Psoas muscle (tissue), 8 donors: ENCODE measurements around the gene DISC1. TPM values are rescaled to one million over a fixed set of nuclear protein-coding genes. Genes with fewer than 3 reads are reported as not detected.

Experiments
- ATAC-seq, 4 donors: fragments of 200-7000 bp; cut with Tn5 transposase; one replicate each; pipeline ENCODE4 v1.9.1; 2020; ENCODE audit warnings: moderate library complexity in 3 of 4, mild to moderate bottlenecking in 2 of 4
- DNase-seq, 2 donors: peaks; one replicate each; pipeline ENCODE4 v3.0.0-alpha.2; 2020
- H3K27ac ChIP-seq: fragments of 200-600 bp; one replicate; pipeline ENCODE4 v1.8.0; 2022
- H3K27me3 ChIP-seq, 3 donors: fragments of 200-600 bp in 1 of 3; one replicate each; pipeline versions ENCODE4 v1.6.1 to v1.8.0; 2013 to 2022; ENCODE audit warnings: low read length in 2 of 3, mild to moderate bottlenecking in 2 of 3, moderate library complexity in 1 of 3; ENCODE audit not compliant: insufficient read depth in 3 of 3
- H3K36me3 ChIP-seq, 2 donors: fragments of 200-600 bp in 1 of 2; one replicate each; pipeline versions ENCODE4 v1.6.1 to v1.8.0; 2013 to 2022; ENCODE audit warnings: low read depth in 1 of 2, mild to moderate bottlenecking in 1 of 2, moderate library complexity in 1 of 2; ENCODE audit not compliant: insufficient read depth in 1 of 2
- H3K4me1 ChIP-seq: fragments of 200-600 bp; one replicate; pipeline ENCODE4 v1.8.0; 2022
- H3K4me3 ChIP-seq: fragments of 200-600 bp; one replicate; pipeline ENCODE4 v1.8.0; 2022; ENCODE audit warnings: mild to moderate bottlenecking
- H3K9me3 ChIP-seq: fragments of 200-600 bp; one replicate; pipeline ENCODE4 v1.8.0; 2022
- WGBS, 3 donors: extraction: QIAGEN DNeasy Blood & Tissue Kit; methylation state at CpG; one replicate each; pipeline versions ENCODE4 v1.1.6 to v1.1.7; 2013; 5-methylcytosine and 5-hydroxymethylcytosine counted together
- intact Hi-C, 2 donors: fragments of 100-400 bp; cut with DNase I; formaldehyde crosslinking; loops; one replicate each; pipeline versions ENCODE4 v1.11.0 to v1.14.2; 2022
- polyA plus RNA-seq, 3 donors: library from polyadenylated mRNA; stranded (reverse); fragments of 200-250 nt; gene quantifications; one replicate each; pipeline ENCODE4 v1.2.3, GENCODE V29; 2013
- total RNA-seq, 4 donors: library from RNA; stranded (reverse); fragmentation: NEBNext Ultra II Directional in 2 of 4; extraction: Animal tissue kit (Norgen Biotek cat#: 25700) in 2 of 4; gene quantifications; one replicate each; pipeline versions ENCODE4 v1.2.1 to v1.2.4, GENCODE V29; 2021 to 2023
- TF ChIP-seq, protein P1 (sequence below): fragments of 200-600 bp; IDR thresholded peaks from one replicate; pipeline ENCODE4 v1.8.0; 2022; ENCODE audit warnings: antibody characterized with exemption
- donor health status: healthy with polysubstance abuse.
- donor health status: DM: no; HTN: no; CAD: no; lungs with moderate emphysema.
- donor health status: Bipolar disorder and iron deficiency.
- donor health status: healthy.
- donor health status: DM: yes; HTN: yes; CAD: no.
- donor health status: DM: no; HTN: no; CAD: no.
- donor health status: DM: no; HTN: no; CAD: no.
- donor health status: DM: yes; HTN: yes; CAD: no.

Gene DISC1
- total and polyA plus RNA-seq, 7 donors: 0.35 to 2.8 (median 1.6) TPM

DNA sequence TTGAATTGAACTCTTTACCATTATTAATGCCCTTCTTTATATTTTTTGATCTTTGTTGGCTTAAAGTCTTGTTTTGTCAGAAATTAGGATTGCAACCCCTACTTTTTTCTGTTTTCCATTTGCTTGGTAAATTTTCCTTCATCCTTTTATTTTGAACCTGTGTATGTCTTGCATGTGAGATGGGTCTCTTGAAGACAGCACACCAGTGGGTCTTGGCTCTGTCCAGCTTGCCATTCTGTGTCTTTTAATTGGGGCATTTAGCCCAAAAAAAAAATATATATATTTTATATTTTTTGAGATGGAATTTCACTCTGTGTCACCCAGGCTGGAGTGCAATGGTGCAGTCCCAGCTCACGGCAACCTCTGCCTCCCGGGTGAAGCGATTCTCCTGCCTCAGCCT, 33.6 kb downstream of the DISC1 start:
- WGBS, 3 donors: 97 to 100% (median 98%) methylated on average over 3 of the region's 3 CpGs
- Histone ChIP-seq H3K4me3 (no peak overlapping the region), H3K9me3 (peaks cover 7% of the 10 kb centered on the region), H3K36me3 (no peaks in the 10 kb centered on the region), H3K27me3 (no peaks in the 10 kb centered on the region), H3K27ac (no peak overlapping the region), H3K4me1 (no peaks in the 10 kb centered on the region)
- ATAC-seq: no peak
- intact Hi-C loops: no loop called here
- TF ChIP-seq, protein P1, sequence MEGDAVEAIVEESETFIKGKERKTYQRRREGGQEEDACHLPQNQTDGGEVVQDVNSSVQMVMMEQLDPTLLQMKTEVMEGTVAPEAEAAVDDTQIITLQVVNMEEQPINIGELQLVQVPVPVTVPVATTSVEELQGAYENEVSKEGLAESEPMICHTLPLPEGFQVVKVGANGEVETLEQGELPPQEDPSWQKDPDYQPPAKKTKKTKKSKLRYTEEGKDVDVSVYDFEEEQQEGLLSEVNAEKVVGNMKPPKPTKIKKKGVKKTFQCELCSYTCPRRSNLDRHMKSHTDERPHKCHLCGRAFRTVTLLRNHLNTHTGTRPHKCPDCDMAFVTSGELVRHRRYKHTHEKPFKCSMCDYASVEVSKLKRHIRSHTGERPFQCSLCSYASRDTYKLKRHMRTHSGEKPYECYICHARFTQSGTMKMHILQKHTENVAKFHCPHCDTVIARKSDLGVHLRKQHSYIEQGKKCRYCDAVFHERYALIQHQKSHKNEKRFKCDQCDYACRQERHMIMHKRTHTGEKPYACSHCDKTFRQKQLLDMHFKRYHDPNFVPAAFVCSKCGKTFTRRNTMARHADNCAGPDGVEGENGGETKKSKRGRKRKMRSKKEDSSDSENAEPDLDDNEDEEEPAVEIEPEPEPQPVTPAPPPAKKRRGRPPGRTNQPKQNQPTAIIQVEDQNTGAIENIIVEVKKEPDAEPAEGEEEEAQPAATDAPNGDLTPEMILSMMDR: no peak
- no peak for DNase-seq

DNA sequence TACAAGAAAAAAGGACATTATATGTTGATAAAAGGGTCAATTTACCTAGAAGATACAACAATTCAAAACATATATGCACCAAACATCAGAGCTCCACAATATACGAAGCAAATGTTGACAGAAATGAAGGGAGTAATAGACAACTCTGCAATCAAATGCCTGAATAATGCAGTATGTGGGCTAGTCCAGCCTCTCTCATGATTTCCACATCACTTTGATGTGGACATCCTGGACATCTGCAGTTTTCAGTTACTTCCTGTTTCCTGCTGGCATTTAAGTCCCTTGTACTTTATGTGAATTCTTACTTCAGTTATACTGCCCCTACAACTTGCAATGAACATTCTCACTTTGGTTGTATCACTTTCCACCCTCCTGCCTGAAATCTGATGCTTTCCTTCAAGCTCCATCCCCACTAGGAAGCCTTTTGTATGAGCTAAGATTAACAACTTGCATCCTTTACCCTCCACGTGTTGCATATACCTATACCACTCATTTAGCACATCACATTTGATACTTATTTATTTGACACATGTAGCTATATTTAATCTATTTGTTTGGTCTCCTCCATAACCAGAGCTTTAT, 36.7 kb downstream of the DISC1 start:
- H3K4me1 ChIP-seq: no peaks in the 10 kb centered on the region
- TF ChIP-seq, protein P1: no peak
- no peak overlapping the region for H3K4me3 ChIP-seq
- no peaks in the 10 kb centered on the region for H3K36me3 ChIP-seq
- no peak overlapping the region for H3K27ac ChIP-seq
- H3K27me3 ChIP-seq: no peaks in the 10 kb centered on the region
- DNase-seq: no peak
- H3K9me3 ChIP-seq: peaks cover 7% of the 10 kb centered on the region
- no peak for ATAC-seq
- 67 to 77% (median 73%) methylated on average over 2 of the region's 2 CpGs for WGBS, 3 donors
- intact Hi-C loops: no loop called here

DNA sequence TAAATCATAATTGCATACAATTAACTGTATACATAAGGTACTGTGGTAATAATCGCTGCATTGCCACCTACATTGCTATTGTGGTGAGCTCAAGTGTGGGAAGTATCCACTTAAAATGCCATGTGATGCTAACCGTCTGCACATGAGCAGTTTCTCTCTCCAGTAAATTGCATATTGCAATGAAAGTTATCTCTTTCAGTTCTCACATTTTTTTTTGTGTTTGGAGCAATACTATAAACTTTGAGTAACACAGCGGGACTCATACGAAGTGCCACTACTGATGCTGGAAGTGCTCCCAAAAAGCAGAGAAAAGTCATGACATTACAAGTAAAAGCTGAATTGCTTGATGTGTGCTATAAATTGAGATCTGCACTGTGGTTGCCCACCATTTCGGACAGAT, 38.5 kb downstream of the DISC1 start:
- ATAC-seq (no peak), DNase-seq (no peak)
- Histone ChIP-seq H3K4me3 (no peak overlapping the region), H3K9me3 (peaks cover 16% of the 10 kb centered on the region), H3K27ac (no peak overlapping the region), H3K36me3 (no peaks in the 10 kb centered on the region), H3K4me1 (no peaks in the 10 kb centered on the region), H3K27me3 (no peaks in the 10 kb centered on the region)
- intact Hi-C loops: no loop called here
- WGBS, 3 donors: 82 to 89% (median 88%) methylated on average over 5 of the region's 5 CpGs
- TF ChIP-seq, protein P1: no peak

DNA sequence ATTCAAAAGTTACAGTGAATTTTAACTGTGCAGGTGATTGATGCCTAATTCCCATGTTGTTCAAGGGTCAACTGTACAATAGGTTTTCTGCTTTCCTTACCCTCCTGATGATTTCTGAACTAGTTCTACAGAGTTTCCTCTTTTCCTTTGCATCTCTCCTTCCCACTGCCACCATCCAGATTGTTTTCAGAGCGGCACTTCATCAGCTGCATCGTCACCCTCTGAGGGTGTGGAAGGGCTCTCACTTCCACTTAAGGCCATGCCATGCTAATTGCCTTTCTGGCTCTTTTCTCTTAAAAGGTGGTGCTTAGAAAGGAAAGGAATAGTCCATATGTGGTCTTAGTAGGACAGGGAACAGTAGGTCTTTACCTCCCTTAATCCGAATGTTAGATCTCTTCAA, 39.1 kb downstream of the DISC1 start:
- intact Hi-C loops: no loop called here
- Histone ChIP-seq H3K27me3 (no peaks in the 10 kb centered on the region), H3K9me3 (peaks cover 19% of the 10 kb centered on the region), H3K4me3 (no peak overlapping the region), H3K27ac (no peak overlapping the region), H3K36me3 (no peaks in the 10 kb centered on the region), H3K4me1 (no peaks in the 10 kb centered on the region)
- no peak for DNase-seq
- ATAC-seq: no peak
- WGBS, 3 donors: 91 to 96% (median 93%) methylated on average over 3 of the region's 3 CpGs
- TF ChIP-seq, protein P1: no peak

DNA sequence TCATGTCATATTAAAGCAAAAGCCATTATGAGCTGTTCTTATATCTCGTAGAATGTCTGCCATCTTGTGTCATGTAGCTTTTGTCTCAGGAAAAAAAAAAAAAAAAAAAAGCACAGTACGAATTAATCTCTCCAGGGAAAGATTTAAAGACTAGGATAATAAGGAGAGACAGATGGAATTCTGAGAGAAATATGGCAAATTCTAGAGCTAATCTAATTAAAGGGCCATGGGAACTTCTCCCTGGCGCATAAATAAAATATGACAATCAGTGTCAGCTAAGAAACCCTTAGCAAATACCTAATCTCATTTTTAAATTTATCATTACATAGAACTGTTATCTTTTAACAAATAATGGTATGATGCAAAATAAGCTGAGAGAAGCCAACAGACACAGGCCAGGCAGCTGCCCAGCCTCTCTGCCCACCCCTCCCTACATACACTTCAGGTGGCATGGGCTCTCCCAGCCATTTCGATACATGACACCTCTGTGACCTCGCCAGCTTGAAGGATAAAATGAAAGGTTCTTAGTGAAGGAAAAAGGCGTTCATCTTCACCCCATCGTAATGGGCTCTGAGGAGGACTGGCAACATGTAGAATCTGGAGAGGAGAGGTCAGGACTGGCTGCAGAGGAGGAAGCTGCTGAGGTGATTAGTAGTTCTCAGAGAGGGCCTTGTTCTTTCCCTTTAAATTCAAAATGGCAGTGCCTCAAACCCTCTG, 39.8 kb downstream of the DISC1 start:
- no peaks in the 10 kb centered on the region for H3K4me1 ChIP-seq
- no peaks in the 10 kb centered on the region for H3K36me3 ChIP-seq
- H3K9me3 ChIP-seq: peaks cover 23% of the 10 kb centered on the region
- intact Hi-C loops: no loop called here
- 70 to 77% (median 75%) methylated on average over 7 of the region's 7 CpGs for WGBS, 3 donors
- H3K4me3 ChIP-seq: no peak overlapping the region
- DNase-seq: no peak
- no peak overlapping the region for H3K27ac ChIP-seq
- no peak for ATAC-seq
- H3K27me3 ChIP-seq: no peaks in the 10 kb centered on the region
- TF ChIP-seq, protein P1: no peak
